HCT116 (cell line): Measurements from ENCODE around the gene IFNL1. TPM values are rescaled to one million over a fixed set of nuclear protein-coding genes. Genes with fewer than 3 reads are reported as not detected.
"Not testable (repeated sequence)": the region's sequence is repeated elsewhere in the genome, so short reads cannot be mapped to it uniquely, and the experiment has no call there.

Source experiments
- ATAC-seq: fragments of 200-7000 bp; cut with Tn5 transposase; 2 replicates; pipeline ENCODE4 v1.9.1; 2020; ENCODE audit warnings: mild to moderate bottlenecking, moderate library complexity
- BruUV-seq: library from RNA; stranded (reverse); fragments of 400-500 nt; replicated peaks from 2 replicates; lab custom pipeline; 2021; lab: Mats Ljungman, UMichigan
- CTCF ChIA-PET: fragments of 300-600 bp; sonication (Branson Sonifier 250); formaldehyde crosslinking; loops from one replicate; lab custom pipeline; 2021; ENCODE audit warnings: antibody characterized with exemption; lab: Charles Lee
- POLR2A ChIA-PET: fragments of 300-600, 350-600 bp; sonication (Branson Sonifier 250); formaldehyde crosslinking; loops from one replicate; lab custom pipeline; 2021; ENCODE audit warnings: antibody characterized with exemption; lab: Charles Lee
- RAD21 ChIA-PET, 2 experiments: fragments of 300-600 bp; sonication (Branson Sonifier 250); formaldehyde crosslinking; loops; one replicate each; lab custom pipeline; 2023; ENCODE audit warnings: low total read pairs in 2 of 2; ENCODE audit not compliant: uncharacterized antibody in 2 of 2, unreplicated experiment in 2 of 2, low non-redundant PET in 1 of 2; lab: Charles Lee
- DNase-seq: peaks from one replicate; pipeline ENCODE4 v3.0.0-alpha.2; 2010; ENCODE audit warnings: low read depth, low spot score
- H2AFZ ChIP-seq: fragments of 200-600 bp; shearing (Covaris generic), sonication (generic); 2 replicates; pipeline ENCODE4 v1.6.1; 2017; ENCODE audit warnings: low read depth, mixed run types, mixed read lengths, antibody characterized with exemption, low read length; ENCODE audit not compliant: poor library complexity, severe bottlenecking
- H3K27ac ChIP-seq: 2 replicates; pipeline ENCODE4 v1.5.1; 2012; ENCODE audit warnings: low read depth, low read length
- H3K27me3 ChIP-seq: fragments of 200-600 bp; sonication (generic); 2 replicates; pipeline ENCODE4 v1.6.1; 2016; ENCODE audit warnings: mixed run types, low read length, mixed read lengths; ENCODE audit not compliant: insufficient read depth
- H3K36me3 ChIP-seq, 2 experiments: fragments of 200-500 bp in 1 of 2; fragments of 200-600 bp in 1 of 2; sonication (Bioruptor generic) in 1 of 2; sonication (generic) in 1 of 2; 2 replicates each; pipeline versions ENCODE4 v1.5.1 to v1.6.1; 2014 to 2016; ENCODE audit warnings: low read length in 2 of 2, inconsistent platforms in 1 of 2, mixed read lengths in 1 of 2, mixed run types in 1 of 2; ENCODE audit not compliant: insufficient read depth in 2 of 2, control insufficient read depth in 1 of 2
- H3K4me1 ChIP-seq, 2 experiments: fragments of 200-600 bp in 1 of 2; sonication (generic) in 1 of 2; 2 replicates each; pipeline versions ENCODE4 v1.5.1 to v1.6.1; 2012 to 2017; ENCODE audit warnings: low read length in 2 of 2, inconsistent platforms in 1 of 2, mild to moderate bottlenecking in 1 of 2, mixed read lengths in 1 of 2, mixed run types in 1 of 2, moderate library complexity in 1 of 2; ENCODE audit not compliant: insufficient read depth in 2 of 2, control insufficient read depth in 1 of 2
- H3K4me2 ChIP-seq: fragments of 200-600 bp; sonication (generic); 2 replicates; pipeline ENCODE4 v1.6.1; 2017; ENCODE audit warnings: mixed run types, low read length, mixed read lengths
- H3K4me3 ChIP-seq, 2 experiments: fragments of 200-600 bp in 1 of 2; sonication (generic) in 1 of 2; replicated peaks in 1 of 2; 2 replicates each; pipeline ENCODE4 v1.5.1; 2011 to 2016; ENCODE audit warnings: low read length in 2 of 2, control low read depth in 1 of 2, low read depth in 1 of 2, mild to moderate bottlenecking in 1 of 2, mixed read lengths in 1 of 2, mixed run types in 1 of 2
- H3K79me2 ChIP-seq: fragments of 200-600 bp; sonication (generic); 2 replicates; pipeline ENCODE4 v1.6.1; 2017; ENCODE audit warnings: mild to moderate bottlenecking, mixed run types, low read length, moderate library complexity, mixed read lengths; ENCODE audit not compliant: insufficient read depth
- H3K9ac ChIP-seq: fragments of 200-600 bp; sonication (generic); 2 replicates; pipeline ENCODE4 v1.6.1; 2016; ENCODE audit warnings: low read length, mixed read lengths
- H3K9me2 ChIP-seq: fragments of 200-600 bp; sonication (generic), shearing (Covaris generic); 2 replicates; pipeline ENCODE4 v1.6.1; 2017; ENCODE audit warnings: mixed run types, mild to moderate bottlenecking, moderate library complexity; ENCODE audit not compliant: insufficient read depth
- H3K9me3 ChIP-seq, 2 experiments: fragments of 200-500 bp in 1 of 2; fragments of 200-600 bp in 1 of 2; sonication (Bioruptor generic) in 1 of 2; sonication (generic) in 1 of 2; 2 replicates each; pipeline ENCODE4 v1.6.1; 2014 to 2017; ENCODE audit warnings: low read length in 2 of 2, mixed read lengths in 2 of 2, inconsistent platforms in 1 of 2, low read depth in 1 of 2, mild to moderate bottlenecking in 1 of 2, mixed run types in 1 of 2, moderate library complexity in 1 of 2; ENCODE audit not compliant: control insufficient read depth in 1 of 2, insufficient read depth in 1 of 2
- H4K20me1 ChIP-seq: fragments of 200-600 bp; sonication (generic), shearing (Covaris generic); 2 replicates; pipeline ENCODE4 v1.6.1; 2017; ENCODE audit warnings: mixed run types, mild to moderate bottlenecking, moderate library complexity; ENCODE audit not compliant: insufficient read depth
- CEBPB ChIP-seq: IDR thresholded peaks from 2 replicates; pipeline ENCODE4 v1.6.1; 2012; ENCODE audit warnings: low read depth
- CTCF ChIP-seq, 3 experiments: fragments of 200-600 bp in 1 of 3; sonication (generic) in 1 of 3; IDR thresholded peaks in 2 of 3; conservative IDR thresholded peaks in 1 of 3; 2 replicates each; pipeline ENCODE4 v1.5.1; 2012 to 2017; ENCODE audit warnings: low read depth in 2 of 3, low read length in 2 of 3, antibody characterized with exemption in 1 of 3, borderline replicate concordance in 1 of 3, control low read depth in 1 of 3, mild to moderate bottlenecking in 1 of 3, mixed read lengths in 1 of 3, mixed run types in 1 of 3, moderate library complexity in 1 of 3; ENCODE audit not compliant: insufficient read depth in 1 of 3
- EGR1 ChIP-seq: IDR thresholded peaks from 2 replicates; pipeline ENCODE4 v1.6.1; 2012; ENCODE audit warnings: low read depth
- EZH2 ChIP-seq: fragments of 200-600 bp; sonication (generic); IDR thresholded peaks from 2 replicates; pipeline ENCODE4 v1.6.1; 2017; ENCODE audit warnings: antibody characterized with exemption, mixed run types
- JUND ChIP-seq: IDR thresholded peaks from 2 replicates; pipeline ENCODE4 v1.6.1; 2012
- RAD21 ChIP-seq: IDR thresholded peaks from 2 replicates; pipeline ENCODE4 v1.6.1; 2012; ENCODE audit warnings: low read depth, mild to moderate bottlenecking
- REST ChIP-seq: IDR thresholded peaks from 2 replicates; pipeline ENCODE4 v1.6.1; 2012; ENCODE audit warnings: low read depth
- SIN3A ChIP-seq: IDR thresholded peaks from 2 replicates; pipeline ENCODE4 v1.6.1; 2012; ENCODE audit warnings: low read depth
- SRF ChIP-seq: IDR thresholded peaks from 2 replicates; pipeline ENCODE4 v1.6.1; 2012; ENCODE audit warnings: low read depth
- YY1 ChIP-seq: IDR thresholded peaks from 2 replicates; pipeline ENCODE4 v1.6.1; 2011; ENCODE audit warnings: low read length, low read depth, moderate library complexity, mild to moderate bottlenecking; ENCODE audit not compliant: insufficient replicate concordance; ENCODE audit errors: extremely low read depth
- ZBTB33 ChIP-seq: IDR thresholded peaks from 2 replicates; pipeline ENCODE4 v1.6.1; 2011; ENCODE audit warnings: mild to moderate bottlenecking, low read length, moderate library complexity; ENCODE audit not compliant: insufficient replicate concordance; ENCODE audit errors: extremely low read depth
- ZFX ChIP-seq: fragments of 450-650 bp; IDR thresholded peaks from 2 replicates; pipeline ENCODE4 v1.6.1; 2017
- intact Hi-C: fragments of 100-400 bp; cut with micrococcal nuclease; formaldehyde crosslinking; loops from 2 replicates; pipeline ENCODE4 v1.10.0; 2022
- total RNA-seq: library from RNA; stranded (reverse); gene quantifications from one replicate; pipeline ENCODE4 v1.2.1, GENCODE V29; 2021; ENCODE audit not compliant: unreplicated experiment

The IFNL1 gene
- total RNA-seq, 1 experiment from 2014 or later, result not detected

- intact Hi-C loops, H3K27me3 ChIP-seq, H3K4me2 ChIP-seq, H3K4me1 ChIP-seq, POLR2A ChIA-PET, H3K9ac ChIP-seq, H3K9me2 ChIP-seq, H3K79me2 ChIP-seq, H3K4me3 ChIP-seq, DNase-seq, CTCF ChIA-PET, RAD21 ChIA-PET, H3K36me3 ChIP-seq, H3K9me3 ChIP-seq, BruUV-seq, H3K27ac ChIP-seq, H2AFZ ChIP-seq, H4K20me1 ChIP-seq, ATAC-seq: not testable (repeated sequence)
Measured at GRCh38 chr19:39269369-39269768, 26.8 kb upstream of the IFNL1 start.

GRCh38 chr19:39270036-39270871 lies 26.0 kb upstream of the IFNL1 start:
- Histone ChIP-seq H3K9me3 (no peaks in the 10 kb centered on the region), H3K4me3 (no peak overlapping the region), H4K20me1 (no peaks in the 10 kb centered on the region), H3K4me2 (no peak overlapping the region), H3K27me3 (no peaks in the 10 kb centered on the region), H3K4me1 (peaks cover 3 to 8% of the 10 kb centered on the region in 2 experiments), H3K9ac (no peak overlapping the region), H3K27ac (no peak overlapping the region), H3K9me2 (no peaks in the 10 kb centered on the region), H3K36me3 (no peaks in the 10 kb centered on the region), H3K79me2 (no peaks in the 10 kb centered on the region), H2AFZ (no peak overlapping the region)
- ChIA-PET CTCF (no interaction called here), RAD21 (no interaction called here), POLR2A (no interaction called here)
- no peak for DNase-seq
- no peak for ATAC-seq
- BruUV-seq, result no TSS peak
- intact Hi-C loops, result no loop called here
- TF ChIP-seq REST (no peak), SRF (no peak), EGR1 (no peak), CTCF (IDR thresholded peaks at IDR 0.05 in 2 of 3, conservative IDR thresholded peaks at IDR 0.05 in 1 of 3; ENCODE audit: borderline replicate concordance in 1 of 3, insufficient read depth in 1 of 3, low read depth in 2 of 3, low read length in 2 of 3) (no peak), EZH2 (no peak), ZFX (no peak), ZBTB33 (no peak), RAD21 (no peak), CEBPB (no peak), SIN3A (no peak), JUND (no peak), YY1 (no peak)
